Tibial artery (tissue), 4 donors: Measurements from ENCODE around the gene TRIM10.

Source experiments
- DNase-seq, 2 donors: peaks; one replicate each; pipeline ENCODE4 v3.0.0-alpha.2; 2019
- H3K27ac ChIP-seq, 2 donors: fragments of 200-600 bp; sonication (generic) in 1 of 2; 1 replicate in 1 of 2; 2 replicates in 1 of 2; pipeline ENCODE4 v1.5.1; 2018 to 2019; ENCODE audit warnings: mild to moderate bottlenecking in 1 of 2
- H3K27me3 ChIP-seq, 2 donors: fragments of 200-600 bp; sonication (generic) in 1 of 2; one replicate each; pipeline versions ENCODE4 v1.5.1 to v1.6.0; 2016 to 2019
- H3K36me3 ChIP-seq, 3 donors: fragments of 200-600 bp; sonication (generic) in 2 of 3; one replicate each; pipeline ENCODE4 v1.5.1; 2016 to 2019; ENCODE audit warnings: mild to moderate bottlenecking in 2 of 3
- H3K4me1 ChIP-seq, 4 donors: fragments of 200-600 bp; sonication (generic) in 2 of 4; 1 replicate in 3 of 4; 2 replicates in 1 of 4; pipeline ENCODE4 v1.5.1; 2016 to 2019
- H3K4me3 ChIP-seq, 2 donors: fragments of 200-600 bp; sonication (generic) in 1 of 2; 1 replicate in 1 of 2; 2 replicates in 1 of 2; pipeline ENCODE4 v1.5.1; 2018 to 2019; ENCODE audit warnings: mild to moderate bottlenecking in 2 of 2
- H3K9me3 ChIP-seq, 3 donors: fragments of 200-600 bp; sonication (generic) in 1 of 3; one replicate each; pipeline ENCODE4 v1.5.1; 2016 to 2019
- intact Hi-C: fragments of 100-400 bp; cut with DNase I; formaldehyde crosslinking; loops from one replicate; pipeline ENCODE4 v1.15.0; 2023; ENCODE audit warnings: low total_unique reads
- TF ChIP-seq, protein P1 (sequence below), 2 experiments: fragments of 200-600 bp in 1 of 2; fragments of 450-650 bp in 1 of 2; IDR thresholded peaks; one replicate each; pipeline ENCODE4 v1.5.1; 2017 to 2019; ENCODE audit warnings: antibody characterized with exemption in 2 of 2, mild to moderate bottlenecking in 1 of 2, moderate library complexity in 1 of 2

TRIM10 gene

DNA sequence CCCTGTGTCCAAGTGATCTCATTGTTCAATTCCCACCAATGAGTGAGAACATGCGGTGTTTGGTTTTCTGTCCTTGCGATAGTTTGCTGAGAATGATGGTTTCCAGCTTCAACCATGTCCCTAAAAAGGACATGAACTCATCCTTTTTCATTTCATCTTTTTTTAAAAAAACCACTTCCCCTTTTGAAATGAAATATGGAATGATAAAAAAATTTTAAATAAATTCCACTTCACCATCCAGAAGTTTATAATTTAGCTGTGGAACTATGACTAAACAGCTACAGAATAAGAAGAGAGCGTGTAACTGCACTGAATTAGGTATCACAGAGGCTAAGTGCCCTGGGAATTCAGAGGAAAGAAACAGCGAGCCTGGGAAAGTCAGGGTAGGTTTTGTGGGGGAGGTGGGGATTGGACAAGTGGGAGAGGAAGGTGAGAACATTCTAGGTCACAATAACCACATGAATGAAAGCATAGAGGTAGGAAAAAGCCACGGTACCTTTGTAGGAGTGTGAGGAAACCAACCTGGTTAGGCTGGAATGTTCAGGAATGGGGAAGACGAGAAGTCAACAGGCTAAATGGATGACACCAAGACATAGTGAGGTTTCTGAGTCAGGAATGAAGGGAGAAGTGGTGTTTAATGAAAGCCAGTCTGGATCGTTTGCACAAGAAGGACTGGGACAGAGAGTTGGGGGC, 11.0 kb downstream of the TRIM10 start:
- Histone ChIP-seq H3K36me3 (no peaks in the 10 kb centered on the region), H3K27ac (no peak overlapping the region), H3K9me3 (no peaks in the 10 kb centered on the region), H3K4me1 (peaks cover 0 to 4% (median 0%) of the 10 kb centered on the region in 4 donors), H3K4me3 (no peak overlapping the region), H3K27me3 (peaks cover 0 to 35% of the 10 kb centered on the region in 2 donors)
- no peak for DNase-seq
- TF ChIP-seq, protein P1, sequence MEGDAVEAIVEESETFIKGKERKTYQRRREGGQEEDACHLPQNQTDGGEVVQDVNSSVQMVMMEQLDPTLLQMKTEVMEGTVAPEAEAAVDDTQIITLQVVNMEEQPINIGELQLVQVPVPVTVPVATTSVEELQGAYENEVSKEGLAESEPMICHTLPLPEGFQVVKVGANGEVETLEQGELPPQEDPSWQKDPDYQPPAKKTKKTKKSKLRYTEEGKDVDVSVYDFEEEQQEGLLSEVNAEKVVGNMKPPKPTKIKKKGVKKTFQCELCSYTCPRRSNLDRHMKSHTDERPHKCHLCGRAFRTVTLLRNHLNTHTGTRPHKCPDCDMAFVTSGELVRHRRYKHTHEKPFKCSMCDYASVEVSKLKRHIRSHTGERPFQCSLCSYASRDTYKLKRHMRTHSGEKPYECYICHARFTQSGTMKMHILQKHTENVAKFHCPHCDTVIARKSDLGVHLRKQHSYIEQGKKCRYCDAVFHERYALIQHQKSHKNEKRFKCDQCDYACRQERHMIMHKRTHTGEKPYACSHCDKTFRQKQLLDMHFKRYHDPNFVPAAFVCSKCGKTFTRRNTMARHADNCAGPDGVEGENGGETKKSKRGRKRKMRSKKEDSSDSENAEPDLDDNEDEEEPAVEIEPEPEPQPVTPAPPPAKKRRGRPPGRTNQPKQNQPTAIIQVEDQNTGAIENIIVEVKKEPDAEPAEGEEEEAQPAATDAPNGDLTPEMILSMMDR (IDR thresholded peaks at IDR 0.05), result no peak
- intact Hi-C loops, result no loop called here

DNA sequence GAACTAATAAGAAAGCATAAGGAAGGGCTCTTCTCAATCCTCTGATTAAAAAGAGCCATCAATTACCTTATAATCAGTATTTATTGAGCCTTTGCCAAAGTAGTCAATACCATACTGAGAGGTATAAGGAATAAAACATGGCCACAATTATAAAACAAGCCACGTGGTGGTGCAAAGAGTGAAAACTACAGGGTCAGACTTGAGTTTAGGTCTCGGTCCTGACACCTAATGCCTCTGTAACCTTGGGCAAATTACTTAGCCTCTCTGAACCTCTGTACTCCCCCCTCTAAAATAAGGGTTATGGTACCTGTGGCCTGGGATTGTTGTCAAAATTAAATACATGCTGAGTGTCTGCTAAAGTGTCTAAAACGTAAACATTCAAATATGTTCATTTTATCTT, 11.8 kb downstream of the TRIM10 start:
- Histone ChIP-seq H3K9me3 (no peaks in the 10 kb centered on the region), H3K27ac (no peak overlapping the region), H3K36me3 (no peaks in the 10 kb centered on the region), H3K27me3 (peaks cover 0 to 32% of the 10 kb centered on the region in 2 donors), H3K4me1 (no peaks in the 10 kb centered on the region), H3K4me3 (no peak overlapping the region)
- intact Hi-C loops, result no loop called here
- DNase-seq, result no peak
- TF ChIP-seq, protein P1 (IDR thresholded peaks at IDR 0.05), result no peak

- Histone ChIP-seq H3K4me1 (no peaks in the 10 kb centered on the region), H3K9me3 (no peaks in the 10 kb centered on the region), H3K27me3 (peaks cover 0 to 35% of the 10 kb centered on the region in 2 donors), H3K36me3 (no peaks in the 10 kb centered on the region), H3K4me3 (no peak overlapping the region), H3K27ac (no peak overlapping the region)
- TF ChIP-seq, protein P1 (IDR thresholded peaks at IDR 0.05), result no peak
- intact Hi-C loops, result no loop called here
- no peak for DNase-seq
These were observed 13.9 kb downstream of the TRIM10 start for GRCh38 chr6:30147096-30147495.

DNA sequence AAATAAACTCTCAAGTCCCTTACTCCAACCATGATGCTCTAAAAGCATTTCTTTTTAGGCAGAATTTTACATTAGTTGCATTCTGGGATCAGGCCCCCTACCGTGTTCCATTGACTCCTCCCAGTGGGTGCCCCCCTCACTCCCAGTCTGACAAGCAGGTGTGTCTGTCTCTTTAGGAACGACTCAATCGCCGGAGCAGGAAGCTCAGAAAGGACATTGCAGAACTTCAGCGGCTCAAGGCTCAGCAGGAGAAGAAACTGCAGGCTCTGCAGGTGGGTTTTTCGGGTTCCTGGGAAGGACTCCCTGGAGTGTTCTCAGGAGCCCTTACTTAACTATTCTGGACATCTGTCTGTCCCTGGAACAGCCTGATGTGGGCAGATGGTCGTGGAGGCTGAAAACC, 15.2 kb downstream of the TRIM10 start:
- Histone ChIP-seq H3K4me1 (no peaks in the 10 kb centered on the region), H3K4me3 (no peak overlapping the region), H3K27ac (no peak overlapping the region), H3K27me3 (peaks cover 0 to 37% of the 10 kb centered on the region in 2 donors), H3K9me3 (no peaks in the 10 kb centered on the region), H3K36me3 (no peaks in the 10 kb centered on the region)
- intact Hi-C loops, result no loop called here
- no peak for DNase-seq
- TF ChIP-seq, protein P1 (IDR thresholded peaks at IDR 0.05), result no peak

- no peaks in the 10 kb centered on the region for H3K9me3 ChIP-seq
- H3K4me1 ChIP-seq, result no peaks in the 10 kb centered on the region
- intact Hi-C loops, result no loop called here
- no peak overlapping the region for H3K4me3 ChIP-seq
- no peak overlapping the region for H3K27ac ChIP-seq
- H3K36me3 ChIP-seq, result no peaks in the 10 kb centered on the region
- TF ChIP-seq, protein P1 (IDR thresholded peaks at IDR 0.05), result no peak
- peaks cover 0 to 38% of the 10 kb centered on the region in 2 donors for H3K27me3 ChIP-seq
- DNase-seq, result no peak
These were observed 16.2 kb downstream of the TRIM10 start for GRCh38 chr6:30144811-30145210.
